NCI-H226 (cell line): ENCODE results near the gene CRAMP1.
"Not testable (repeated sequence)": the region's sequence is repeated elsewhere in the genome, so short reads cannot be mapped to it uniquely, and the experiment has no call there.

ENCODE experiments used
- DNase-seq: peaks from one replicate; pipeline ENCODE4 v3.0.0-alpha.2; 2015

CRAMP1 gene, protein sequence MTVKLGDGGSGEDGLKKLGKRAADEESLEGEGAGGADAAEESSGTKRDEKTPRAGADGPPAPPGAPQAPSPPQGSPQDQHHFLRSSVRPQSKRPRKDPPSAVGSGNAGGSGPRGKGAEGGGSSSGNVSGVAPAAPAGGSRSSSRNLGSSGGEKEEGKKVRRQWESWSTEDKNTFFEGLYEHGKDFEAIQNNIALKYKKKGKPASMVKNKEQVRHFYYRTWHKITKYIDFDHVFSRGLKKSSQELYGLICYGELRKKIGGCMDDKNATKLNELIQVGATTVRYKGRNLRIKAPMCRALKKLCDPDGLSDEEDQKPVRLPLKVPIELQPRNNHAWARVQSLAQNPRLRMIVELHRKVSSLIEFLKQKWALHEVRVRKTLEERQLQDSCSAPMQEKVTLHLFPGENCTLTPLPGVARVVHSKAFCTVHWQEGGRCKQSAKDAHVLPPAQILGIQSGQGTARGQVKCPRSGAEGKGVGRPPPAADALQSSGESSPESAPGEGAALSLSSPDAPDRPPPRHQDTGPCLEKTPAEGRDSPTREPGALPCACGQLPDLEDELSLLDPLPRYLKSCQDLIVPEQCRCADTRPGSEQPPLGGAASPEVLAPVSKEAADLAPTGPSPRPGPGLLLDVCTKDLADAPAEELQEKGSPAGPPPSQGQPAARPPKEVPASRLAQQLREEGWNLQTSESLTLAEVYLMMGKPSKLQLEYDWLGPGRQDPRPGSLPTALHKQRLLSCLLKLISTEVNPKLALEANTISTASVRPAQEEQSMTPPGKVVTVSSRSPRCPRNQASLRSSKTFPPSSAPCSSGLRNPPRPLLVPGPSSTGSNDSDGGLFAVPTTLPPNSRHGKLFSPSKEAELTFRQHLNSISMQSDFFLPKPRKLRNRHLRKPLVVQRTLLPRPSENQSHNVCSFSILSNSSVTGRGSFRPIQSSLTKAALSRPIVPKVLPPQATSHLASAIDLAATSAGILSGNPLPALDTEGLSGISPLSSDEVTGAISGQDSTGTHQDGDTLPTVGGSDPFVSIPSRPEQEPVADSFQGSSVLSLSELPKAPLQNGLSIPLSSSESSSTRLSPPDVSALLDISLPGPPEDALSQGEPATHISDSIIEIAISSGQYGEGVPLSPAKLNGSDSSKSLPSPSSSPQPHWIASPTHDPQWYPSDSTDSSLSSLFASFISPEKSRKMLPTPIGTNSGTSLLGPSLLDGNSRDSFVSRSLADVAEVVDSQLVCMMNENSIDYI (N-terminal part only)

DNA sequence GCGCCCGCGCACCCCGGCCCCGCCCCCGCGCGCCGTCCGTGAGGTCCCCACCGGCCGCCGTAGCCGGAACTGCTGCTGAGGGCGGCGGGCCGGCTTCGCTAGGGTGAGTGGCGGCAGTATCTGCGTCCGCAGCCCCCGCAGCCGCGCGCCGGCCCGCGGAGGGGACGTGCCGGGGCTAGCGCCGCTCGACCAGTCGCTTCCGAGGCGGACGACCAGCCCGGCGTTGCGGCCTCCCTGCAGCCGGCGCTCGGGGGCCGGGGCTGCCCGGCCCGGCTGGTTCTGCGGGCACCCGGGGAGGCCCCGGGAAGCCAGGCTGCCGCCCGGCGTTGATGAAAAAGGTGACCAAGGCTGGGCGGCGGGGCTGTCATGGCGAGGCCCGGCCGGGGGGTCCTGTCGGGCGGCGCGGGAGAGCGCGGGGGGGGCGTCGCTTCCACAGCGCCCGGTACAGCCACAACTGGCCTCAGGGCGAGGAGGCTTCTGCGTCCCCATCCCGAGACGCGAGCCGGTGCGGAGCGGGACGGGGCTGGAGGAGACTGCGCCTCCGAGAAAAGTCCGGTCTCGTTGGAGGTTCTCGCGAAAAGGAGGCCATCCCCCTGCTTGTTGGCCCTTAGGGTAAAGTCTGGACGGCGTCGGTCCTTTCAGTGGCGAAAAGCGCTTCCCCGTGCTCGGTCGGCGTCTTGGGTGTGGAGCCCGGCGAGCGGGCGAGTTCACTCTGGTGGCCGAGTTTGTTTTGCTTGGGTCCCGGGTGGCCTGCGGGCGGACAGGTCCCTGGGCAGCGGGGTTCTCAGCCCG is at the start of gene CRAMP1:
TSS of gene CRAMP1 (plus strand) at position 41 of the 792 bp plus-strand sequence. CDS start 2,280 bp downstream, outside the sequence.
- DNase-seq: no peak

DNA sequence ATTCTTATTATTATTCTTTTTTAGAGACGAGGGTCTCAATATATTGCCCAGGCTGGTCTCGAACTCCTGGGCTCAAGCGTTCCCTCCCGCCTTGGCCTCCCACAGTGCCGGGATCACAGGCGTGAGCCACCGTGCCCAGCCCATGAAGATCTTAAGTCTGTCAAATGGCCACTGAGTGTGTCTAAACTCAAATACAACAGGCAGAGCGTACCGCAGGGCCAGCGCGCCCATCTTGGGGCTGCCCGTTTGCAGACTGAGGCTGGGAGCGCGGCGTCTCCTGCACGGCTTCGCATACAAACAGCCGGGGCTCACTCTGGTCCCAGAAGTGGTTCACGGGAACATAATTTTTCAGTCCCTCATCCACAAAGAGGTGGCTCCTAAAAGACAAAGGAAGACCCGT is 48.4 kb upstream of the CRAMP1 start:
- no peak for DNase-seq

DNA sequence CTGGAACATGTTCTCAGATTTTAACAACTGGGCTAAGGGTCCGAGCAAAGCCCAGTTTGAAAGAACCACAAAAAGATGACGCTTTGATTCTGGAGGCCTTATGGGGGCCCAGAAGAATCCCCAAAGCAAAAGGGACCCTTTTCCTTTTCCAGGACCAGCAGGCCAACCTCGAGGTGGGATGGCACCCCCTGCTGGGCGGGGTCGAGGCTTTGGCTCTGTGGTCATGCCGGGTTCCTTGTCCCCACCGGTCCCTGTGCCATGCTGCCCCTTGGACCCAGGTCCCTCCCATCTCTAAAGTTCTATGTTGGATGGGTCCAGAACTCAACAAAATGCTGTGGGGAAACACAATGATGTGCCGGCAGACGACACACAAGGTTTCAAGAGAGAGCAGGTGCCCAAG is 47.8 kb upstream of the CRAMP1 start:
- no peak for DNase-seq

DNA sequence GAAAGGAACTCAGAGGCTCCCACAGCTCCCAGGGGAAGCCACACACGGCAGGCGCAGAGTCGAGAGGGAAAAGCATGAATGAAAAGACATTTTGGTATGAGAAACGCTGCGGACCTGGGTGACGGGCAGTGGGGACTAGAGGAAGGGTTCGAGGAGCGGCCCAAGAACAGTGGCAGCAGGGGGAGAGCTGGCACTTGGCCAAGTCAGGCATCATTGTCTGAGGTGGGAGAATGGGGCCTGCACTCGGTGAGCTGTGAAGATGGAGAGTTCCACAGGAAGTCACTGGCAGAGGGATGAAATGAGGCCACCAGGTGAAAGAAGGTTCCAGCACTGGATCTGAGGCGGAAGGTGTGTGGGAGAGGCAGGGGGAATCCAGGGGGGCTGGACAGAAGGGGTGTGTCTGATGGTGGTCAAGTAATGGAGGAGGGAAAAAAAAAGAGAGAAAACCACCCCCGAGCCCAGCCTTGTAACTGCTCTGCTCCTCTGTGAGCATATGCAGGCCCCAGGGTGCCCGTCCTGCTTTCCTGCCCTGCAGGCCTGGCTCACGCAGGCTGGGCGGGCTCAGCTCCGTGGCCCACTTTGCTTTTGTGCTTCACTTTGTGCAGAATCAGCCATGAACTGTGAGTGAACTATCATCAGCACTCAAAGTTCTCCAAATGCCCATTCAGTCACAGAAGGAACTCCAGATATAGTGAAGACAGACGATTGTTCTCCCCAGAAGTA is 46.9 kb upstream of the CRAMP1 start:
- DNase-seq: no peak

DNA sequence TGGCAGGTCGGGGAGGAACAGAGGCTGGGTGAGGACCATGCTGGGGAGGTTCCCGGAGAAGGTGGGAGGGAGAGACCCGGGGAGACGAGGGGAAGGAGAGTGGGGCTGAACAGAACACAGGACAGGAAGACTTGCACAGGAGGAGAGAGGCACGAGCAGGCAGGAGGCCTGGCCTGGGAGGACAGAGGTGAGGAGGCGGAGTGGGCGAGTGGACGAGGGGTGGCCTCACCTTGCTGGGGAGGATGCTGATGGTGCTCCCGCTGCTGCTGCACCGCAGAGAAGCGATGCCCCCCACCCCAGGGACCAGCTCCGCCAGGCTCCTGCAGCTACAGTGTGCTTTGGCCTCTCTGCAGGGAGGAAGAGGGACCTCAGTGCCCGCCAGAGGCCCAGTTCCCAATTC is 44.2 kb upstream of the CRAMP1 start:
- DNase-seq: no peak

DNA sequence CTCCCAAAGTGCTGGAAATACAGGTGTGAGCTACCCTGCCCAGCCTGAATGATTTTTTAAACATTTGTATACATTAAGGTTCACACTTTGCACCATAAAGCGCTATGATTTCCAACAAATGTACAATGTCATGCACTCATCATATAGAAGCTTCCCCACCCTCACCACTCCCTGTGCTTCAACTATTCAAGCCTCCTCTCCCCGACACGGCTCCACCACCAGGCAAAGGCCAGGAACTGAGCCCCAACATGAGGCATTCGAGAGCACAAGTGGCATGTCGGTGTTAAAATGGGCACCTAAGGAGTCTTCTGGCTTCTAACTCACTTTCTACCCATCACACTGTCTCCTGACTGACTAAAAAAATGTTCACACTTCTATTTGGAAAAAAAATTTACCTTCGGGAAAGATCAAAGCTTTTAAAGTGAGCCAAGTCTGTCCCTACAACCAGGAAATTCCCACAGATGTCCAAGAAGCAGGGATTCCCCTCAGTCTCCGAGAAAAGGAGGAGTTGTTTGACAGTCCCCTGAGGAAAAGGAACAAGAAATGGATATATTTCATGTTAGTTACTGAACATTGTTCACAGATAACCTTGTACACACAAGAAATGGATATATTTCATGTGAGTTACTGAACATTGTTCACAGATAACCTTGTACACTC is 41.0 kb upstream of the CRAMP1 start:
- DNase-seq: no peak

DNA sequence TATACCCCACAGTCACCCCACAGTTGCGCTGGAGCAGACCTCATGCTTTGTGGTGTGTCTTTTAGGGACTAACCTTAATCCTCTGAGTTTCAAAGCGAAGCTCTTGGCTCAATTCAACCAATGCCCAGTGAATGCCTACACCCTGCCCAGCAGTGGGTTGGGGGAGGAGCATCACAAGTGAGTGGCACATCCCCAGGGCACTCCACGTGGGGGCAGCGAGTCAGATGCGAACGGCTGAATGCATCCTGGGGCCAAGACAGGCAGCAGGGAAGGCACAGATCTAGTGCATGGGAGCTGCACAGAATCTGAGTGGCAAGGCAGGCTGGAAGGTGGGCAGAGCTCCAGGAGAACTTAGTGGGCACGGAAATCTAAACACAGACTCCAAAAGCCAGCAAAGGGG is 39.5 kb upstream of the CRAMP1 start:
- DNase-seq: no peak

DNA sequence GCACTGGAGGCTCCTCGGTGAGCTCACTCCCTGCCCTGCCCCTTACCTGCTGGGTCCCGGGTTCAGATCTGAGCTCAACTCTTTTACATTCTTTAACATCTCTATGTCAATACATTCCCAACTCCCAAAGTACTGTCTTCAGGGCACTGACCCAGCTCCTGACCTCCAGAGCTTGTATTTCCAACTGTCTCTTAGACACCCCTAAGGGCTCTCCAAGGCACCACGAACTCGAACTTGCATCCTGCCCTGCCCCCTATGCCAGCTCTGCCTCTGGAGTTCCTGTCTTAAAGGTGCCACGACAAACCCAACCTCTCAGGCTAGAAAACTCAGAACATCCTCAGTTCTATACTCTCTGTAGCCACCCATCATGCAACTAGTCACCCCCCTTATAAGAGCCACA is 38.9 kb upstream of the CRAMP1 start:
- no peak for DNase-seq

DNA sequence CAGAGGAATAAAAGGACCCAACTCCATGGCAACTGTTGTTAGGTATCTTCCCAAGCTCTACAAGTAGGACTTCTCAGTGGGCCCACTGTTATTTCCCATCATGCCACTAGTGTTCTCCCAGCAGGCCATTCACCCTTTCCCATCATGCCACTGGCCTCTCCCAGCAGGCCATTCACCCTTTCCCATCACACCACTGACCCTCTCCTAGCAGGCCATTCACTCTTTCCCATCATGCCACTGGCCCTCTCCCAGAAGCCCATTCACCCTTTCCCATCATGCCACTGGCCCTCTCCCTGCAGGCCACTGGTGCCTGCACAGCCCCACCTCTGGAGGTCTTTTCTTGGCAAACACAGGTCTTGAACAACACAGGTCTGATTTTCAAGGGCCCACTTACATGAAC is 36.6 kb upstream of the CRAMP1 start:
- DNase-seq: no peak

DNA sequence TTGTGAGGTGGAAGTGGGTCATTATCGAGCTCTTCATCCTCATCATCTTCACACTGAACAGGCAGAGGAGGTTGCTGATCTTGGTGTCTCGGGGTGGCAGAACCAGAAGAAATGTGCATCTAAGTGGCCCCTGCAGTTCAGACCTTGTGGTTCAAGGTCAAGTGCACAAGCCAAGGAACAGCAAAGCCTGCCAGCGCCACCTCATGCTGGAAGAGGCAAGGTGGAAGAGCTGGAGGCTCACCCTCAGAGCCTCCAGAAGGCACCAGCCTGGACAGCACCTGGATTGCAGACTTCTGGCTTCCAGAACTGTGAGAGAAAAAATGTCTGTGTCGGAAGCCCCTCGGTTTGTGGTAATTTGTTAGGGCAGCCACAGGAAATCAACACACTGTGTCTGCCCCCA is 32.9 kb upstream of the CRAMP1 start:
- DNase-seq: no peak

DNA sequence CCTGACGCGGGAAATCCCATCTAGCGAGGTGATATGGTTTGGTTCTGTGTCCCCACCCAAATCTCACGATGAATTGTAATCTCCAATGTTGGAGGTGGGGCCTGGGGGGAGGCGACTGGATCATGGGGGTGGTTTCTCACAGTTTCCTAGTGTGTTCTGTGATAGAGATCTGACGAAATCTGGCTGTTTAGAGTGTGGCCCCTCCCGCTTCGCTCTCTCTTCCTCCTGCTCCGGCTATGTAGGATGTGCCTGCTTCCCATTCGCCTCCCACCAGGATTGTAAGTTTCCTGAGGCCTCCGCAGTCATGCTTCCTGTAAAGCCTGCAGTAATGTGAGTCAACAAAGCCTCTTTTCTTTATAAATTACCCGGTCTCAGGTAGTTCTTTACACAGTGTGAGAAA is 31.9 kb upstream of the CRAMP1 start:
- DNase-seq: no peak

DNA sequence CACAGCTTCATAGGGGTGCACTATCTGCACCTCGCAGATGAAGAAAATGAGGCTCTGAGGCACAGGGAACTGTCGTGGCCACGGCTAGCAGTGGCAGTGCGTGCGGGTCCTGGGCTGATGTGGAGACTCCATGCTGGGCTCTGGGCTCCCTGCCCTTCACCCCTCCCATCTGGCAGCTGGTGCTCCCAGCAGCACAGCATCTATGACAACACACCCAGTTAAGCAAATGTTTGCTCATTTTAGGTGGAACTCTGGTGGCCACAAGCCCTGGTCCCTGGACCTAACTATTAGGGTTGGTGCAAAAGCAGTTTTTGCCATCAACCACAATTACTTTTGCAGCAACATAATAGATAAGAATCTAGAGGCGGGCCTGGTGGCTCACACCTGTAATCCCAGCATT is 31.2 kb upstream of the CRAMP1 start:
- no peak for DNase-seq

DNA sequence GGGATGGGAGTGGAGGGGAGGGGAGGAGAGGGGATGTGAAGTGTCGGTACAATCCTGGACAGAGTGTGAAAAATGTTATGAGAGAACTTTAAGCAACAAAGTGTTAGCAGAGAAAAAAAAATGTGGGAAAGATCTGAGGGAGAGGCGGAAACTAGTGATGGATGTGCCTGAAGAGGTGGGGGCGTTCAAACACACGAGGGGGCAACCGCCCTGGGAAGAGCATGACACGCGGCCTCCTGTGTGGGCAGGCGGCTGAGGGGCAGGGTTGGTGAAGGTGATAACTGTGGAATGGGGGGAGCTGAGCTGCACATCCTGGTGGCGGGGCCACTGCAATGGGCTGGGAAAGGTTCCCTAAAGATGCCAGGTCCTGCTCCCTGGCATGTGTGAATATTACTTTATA is 30.4 kb upstream of the CRAMP1 start:
- no peak for DNase-seq

DNA sequence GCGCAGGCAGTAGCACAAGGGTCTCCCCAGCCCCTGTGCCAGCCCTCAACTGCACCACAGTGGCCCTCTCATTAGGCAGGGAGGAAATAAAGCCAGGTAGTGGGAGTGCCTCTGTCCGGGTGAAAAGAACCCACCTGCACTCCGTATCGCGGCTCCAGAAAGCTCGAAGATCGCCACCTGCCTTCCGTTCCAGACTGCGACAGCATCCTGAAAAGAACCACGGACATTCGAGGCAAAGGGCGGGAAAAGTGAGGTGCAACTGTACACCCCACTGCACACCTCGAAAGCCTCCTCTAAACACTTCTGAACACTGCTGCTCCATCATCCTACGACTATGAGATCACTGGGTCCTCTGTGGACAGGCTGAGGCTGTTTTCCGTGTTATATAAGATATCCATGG is 29.0 kb upstream of the CRAMP1 start:
- DNase-seq: no peak

DNA sequence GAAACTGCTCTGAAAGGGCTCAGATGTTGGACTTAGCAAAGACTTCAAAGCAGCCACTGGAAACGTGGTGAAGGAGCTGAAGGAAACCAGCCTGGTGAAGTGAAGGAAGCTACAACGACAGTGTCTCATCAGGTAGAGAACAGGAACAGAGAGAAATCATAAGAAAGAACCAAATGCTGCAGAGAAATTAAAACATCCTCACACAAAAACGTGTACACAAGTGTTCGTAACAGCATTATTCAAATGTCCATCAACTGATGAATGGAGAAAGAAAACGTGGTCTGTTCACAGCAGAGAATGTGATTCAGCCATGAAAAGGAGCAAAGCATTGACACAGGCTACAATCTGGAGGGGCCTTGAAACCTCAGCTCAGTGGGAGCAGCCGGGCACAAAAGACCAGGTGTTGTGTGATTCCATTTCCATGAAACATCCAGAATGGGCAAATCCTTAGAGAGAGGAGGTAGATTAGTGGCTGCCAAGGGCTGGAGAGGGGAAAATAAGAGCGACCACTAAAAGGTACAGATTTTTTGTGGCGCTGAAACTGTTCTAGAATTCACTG is 27.2 kb upstream of the CRAMP1 start:
- no peak for DNase-seq

DNA sequence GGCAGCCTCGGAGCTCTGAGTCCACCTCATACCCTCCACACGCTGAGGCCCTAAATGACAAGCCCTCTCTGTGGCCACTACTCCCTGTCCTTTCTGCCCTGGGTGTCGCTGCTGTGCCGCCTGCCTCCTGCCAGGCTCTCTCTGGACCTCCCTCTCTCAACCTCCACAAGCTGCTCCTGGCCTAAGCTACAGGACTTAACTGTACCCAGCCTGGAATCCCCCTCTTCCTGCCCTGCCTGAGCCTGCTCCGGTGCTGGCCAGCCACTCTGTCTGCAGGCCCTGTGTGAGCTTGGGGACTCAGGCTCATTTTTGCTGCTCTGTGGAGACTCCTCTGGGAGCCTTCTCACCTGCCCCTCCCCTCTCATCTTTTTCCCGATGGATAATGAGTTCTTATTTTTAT is 21.8 kb upstream of the CRAMP1 start:
- DNase-seq: no peak

DNA sequence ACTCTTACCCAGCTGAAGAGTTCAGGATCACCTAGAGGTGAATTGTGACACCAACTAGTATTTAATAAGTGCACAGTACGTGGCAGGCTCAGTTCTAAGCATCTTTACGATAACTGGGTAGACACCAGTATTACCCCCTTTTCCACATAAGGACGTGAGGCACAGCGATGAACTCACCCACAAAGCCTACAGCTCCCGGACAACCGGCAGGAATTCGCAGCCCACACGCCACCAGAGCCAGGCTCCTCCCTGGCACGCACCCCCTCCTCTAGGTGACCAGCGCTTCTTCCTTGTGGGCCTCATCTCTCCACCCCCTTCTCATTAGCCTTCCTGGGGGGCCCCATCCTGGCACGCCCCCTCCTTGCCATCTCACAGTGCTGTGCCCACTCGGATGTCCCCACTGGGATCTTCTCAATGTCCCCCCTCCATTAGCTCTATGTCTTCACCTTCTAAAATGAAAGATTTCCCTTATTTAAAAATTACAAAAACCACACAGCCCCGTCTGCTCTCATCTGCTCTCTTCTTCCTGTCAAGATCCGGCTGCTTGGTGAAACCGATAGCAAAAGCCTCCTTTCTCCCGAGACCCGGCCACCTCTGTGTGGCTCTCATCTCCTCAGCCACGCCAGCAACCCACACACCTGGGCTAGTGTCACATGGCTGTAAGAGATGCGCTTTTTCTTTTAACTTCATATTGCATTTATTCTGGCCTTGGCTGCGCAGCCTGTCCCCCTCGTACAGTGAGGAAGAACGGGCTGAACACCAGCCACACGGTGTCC is 21.0 kb upstream of the CRAMP1 start:
- no peak for DNase-seq

DNA sequence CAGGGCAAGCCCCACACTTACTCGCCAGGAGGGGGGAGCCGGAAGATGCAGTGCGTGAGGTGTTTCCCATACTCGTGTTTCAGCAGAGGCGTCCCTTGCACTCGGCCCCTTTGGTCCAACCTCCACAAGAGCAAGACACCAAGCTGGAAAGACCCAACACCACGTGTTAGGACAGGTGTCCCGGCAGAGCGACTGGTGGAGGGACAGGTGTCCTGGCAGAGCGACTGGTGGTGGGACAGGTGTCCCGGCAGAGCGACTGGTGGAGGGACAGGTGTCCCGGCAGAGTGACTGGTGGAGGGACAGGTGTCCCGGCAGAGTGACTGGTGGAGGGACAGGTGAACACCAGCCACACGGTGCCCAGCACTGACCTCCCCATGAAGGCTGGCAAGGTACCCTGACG is 19.7 kb upstream of the CRAMP1 start:
- DNase-seq: no peak

DNA sequence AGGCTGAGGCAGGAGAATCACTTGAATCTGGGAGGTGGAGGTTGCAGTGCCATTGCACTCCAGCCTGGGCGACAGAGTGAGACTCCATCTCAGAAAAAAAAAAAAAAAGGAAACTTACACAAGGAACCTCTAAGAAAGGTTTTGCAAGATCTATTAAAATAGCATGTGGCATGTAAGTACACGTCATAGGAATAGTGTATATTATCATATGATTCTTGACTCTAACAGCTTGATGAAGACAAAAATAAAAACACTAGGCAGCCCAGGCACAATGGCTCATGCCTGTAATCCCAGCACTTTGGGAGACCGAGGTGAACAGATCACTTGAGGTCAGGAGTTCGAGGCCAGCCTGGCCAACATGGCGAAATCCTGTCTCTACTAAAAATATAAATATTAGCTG is 16.6 kb upstream of the CRAMP1 start:
- not testable (repeated sequence) for DNase-seq

DNA sequence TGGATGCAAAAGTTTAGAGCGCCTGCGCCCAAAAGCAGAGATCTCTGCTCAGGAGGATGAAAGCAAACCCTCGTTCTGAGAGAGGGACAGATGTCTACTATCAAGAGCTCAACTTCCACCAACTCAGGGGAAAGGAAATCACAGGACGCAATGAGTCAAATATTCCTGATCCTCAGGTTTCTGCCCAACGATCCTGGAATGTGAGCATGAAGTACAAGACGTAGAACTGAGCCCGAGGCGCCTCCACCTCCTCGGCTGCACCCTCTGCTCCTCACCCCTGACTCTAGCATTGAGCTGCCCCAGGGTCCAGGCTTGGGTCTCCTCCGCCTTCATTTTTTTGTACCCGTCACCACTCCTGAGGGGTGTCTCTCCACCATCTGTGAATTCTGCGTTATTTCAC is 15.6 kb upstream of the CRAMP1 start:
- DNase-seq: no peak
